Lower lobe of right lung (tissue), 2 donors: ENCODE results near the gene EFTUD2. TPM values are rescaled to one million over a fixed set of nuclear protein-coding genes. Genes with fewer than 3 reads are reported as not detected.

Source experiments
- ATAC-seq, 2 donors: fragments of 200-7000 bp; cut with Tn5 transposase; one replicate each; pipeline ENCODE4 v1.9.1; 2020 to 2022; ENCODE audit warnings: mild to moderate bottlenecking in 2 of 2, moderate library complexity in 2 of 2
- DNase-seq: peaks from one replicate; pipeline ENCODE4 v3.0.0-alpha.2; 2020
- H3K27ac ChIP-seq: fragments of 200-600 bp; one replicate; pipeline ENCODE4 v1.8.0; 2022
- H3K27me3 ChIP-seq: fragments of 200-600 bp; one replicate; pipeline ENCODE4 v1.8.0; 2022; ENCODE audit warnings: low read depth
- H3K36me3 ChIP-seq: fragments of 200-600 bp; one replicate; pipeline ENCODE4 v1.8.0; 2022; ENCODE audit warnings: mild to moderate bottlenecking
- H3K4me1 ChIP-seq: fragments of 200-600 bp; one replicate; pipeline ENCODE4 v1.8.0; 2022
- H3K4me3 ChIP-seq: fragments of 200-600 bp; one replicate; pipeline ENCODE4 v1.8.0; 2022; ENCODE audit warnings: mild to moderate bottlenecking
- H3K9me3 ChIP-seq: fragments of 200-600 bp; one replicate; pipeline ENCODE4 v1.8.0; 2022
- CTCF ChIP-seq: fragments of 200-600 bp; IDR thresholded peaks from one replicate; pipeline ENCODE4 v1.8.0; 2022; ENCODE audit warnings: antibody characterized with exemption, mild to moderate bottlenecking
- intact Hi-C: fragments of 100-400 bp; cut with DNase I; formaldehyde crosslinking; loops from one replicate; pipeline ENCODE4 v1.11.0; 2022
- total RNA-seq: library from RNA; stranded (reverse); fragmentation: NEBNext Ultra II Directional; extraction: Animal tissue kit (Norgen Biotek cat#: 25700); gene quantifications from one replicate; pipeline ENCODE4 v1.2.1, GENCODE V29; 2021
- donor health status: DM: no; HTN: yes; CAD: no; lungs with severe emphysema.

The EFTUD2 gene
- total RNA-seq, 1 donor from 2014 or later = 108 TPM

DNA sequence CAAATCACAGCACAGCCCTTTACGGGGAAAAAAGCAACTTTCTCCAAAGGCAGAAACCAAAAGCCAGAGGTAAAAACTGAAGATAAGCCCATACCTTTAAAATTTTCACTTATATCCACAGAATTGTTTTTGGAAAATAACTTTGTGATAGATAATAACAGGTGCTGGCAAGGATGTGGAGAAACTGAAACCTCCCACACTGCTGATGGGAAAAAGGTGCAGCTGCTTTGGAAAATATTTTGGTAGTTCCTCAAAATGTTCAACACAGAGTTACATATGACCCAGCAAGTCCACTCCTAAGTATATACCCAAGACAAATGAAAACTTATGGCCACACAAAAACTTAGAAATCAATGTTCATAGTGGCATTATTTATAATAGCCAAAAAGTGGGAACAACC lies 12.2 kb downstream of the EFTUD2 start:
- intact Hi-C loops = no loop called here
- no peak overlapping the region for H3K4me3 ChIP-seq
- H3K27me3 ChIP-seq = no peaks in the 10 kb centered on the region
- no peak for TF ChIP-seq CTCF
- DNase-seq (no peak), ATAC-seq (no peak)
- no peak overlapping the region for H3K27ac ChIP-seq
- peaks cover 19% of the 10 kb centered on the region for H3K4me1 ChIP-seq
- H3K36me3 ChIP-seq = peaks cover 69% of the 10 kb centered on the region
- no peaks in the 10 kb centered on the region for H3K9me3 ChIP-seq

DNA sequence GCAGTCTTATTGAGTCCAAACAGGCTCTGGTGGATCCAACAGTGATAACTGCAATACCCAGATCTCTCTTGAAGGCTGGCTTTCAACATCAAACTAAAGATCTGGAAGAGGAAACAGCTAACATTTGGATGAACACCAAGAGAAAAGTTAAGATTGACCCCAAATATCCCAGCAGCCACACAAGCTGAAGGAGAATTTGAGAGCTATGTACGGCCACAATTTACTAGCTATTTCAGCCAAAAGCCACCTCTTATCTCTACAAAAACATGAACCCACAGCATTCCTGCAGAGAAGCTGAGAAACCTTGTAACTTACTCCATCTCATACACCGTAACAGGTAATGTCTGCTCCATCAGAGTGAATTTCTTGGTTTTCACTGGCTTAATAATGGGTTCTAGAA lies 14.3 kb downstream of the EFTUD2 start:
- no peak overlapping the region for H3K27ac ChIP-seq
- H3K27me3 ChIP-seq = no peaks in the 10 kb centered on the region
- H3K4me1 ChIP-seq = peaks cover 19% of the 10 kb centered on the region
- no peak for TF ChIP-seq CTCF
- intact Hi-C loops = no loop called here
- H3K9me3 ChIP-seq = no peaks in the 10 kb centered on the region
- H3K36me3 ChIP-seq = peaks cover 75% of the 10 kb centered on the region
- ATAC-seq (no peak), DNase-seq (no peak)
- H3K4me3 ChIP-seq = no peak overlapping the region

DNA sequence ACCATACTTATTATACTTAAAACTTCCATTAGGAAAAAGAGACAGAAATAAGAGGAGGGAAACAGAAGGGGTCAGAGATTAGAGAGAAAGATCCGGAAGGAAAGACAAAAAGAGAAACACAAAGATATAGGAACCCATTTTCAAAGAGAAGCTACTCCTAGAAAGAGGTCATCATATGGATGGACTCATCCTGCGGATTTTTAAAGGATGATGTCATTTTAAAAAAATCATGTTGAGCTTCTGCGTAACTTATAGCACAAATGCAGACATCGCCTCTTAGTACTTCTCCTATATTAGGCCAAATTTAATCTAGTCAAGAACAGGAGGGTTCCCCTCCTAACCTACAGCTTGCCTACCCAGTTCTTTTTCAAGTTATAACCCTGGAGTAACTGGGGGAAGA lies 18.1 kb downstream of the EFTUD2 start:
- Histone ChIP-seq H3K27ac (no peak overlapping the region), H3K36me3 (peaks cover 98% of the 10 kb centered on the region), H3K27me3 (no peaks in the 10 kb centered on the region), H3K9me3 (no peaks in the 10 kb centered on the region), H3K4me3 (no peak overlapping the region), H3K4me1 (no peaks in the 10 kb centered on the region)
- no peak for ATAC-seq
- no peak for TF ChIP-seq CTCF
- DNase-seq = no peak
- intact Hi-C loops = no loop called here

GRCh38 chr17:44880062-44880461 lies 19.2 kb downstream of the EFTUD2 start:
- intact Hi-C loops = no loop called here
- H3K36me3 ChIP-seq = peaks cover 98% of the 10 kb centered on the region
- no peak for DNase-seq
- no peaks in the 10 kb centered on the region for H3K4me1 ChIP-seq
- no peak for TF ChIP-seq CTCF
- H3K9me3 ChIP-seq = no peaks in the 10 kb centered on the region
- no peak overlapping the region for H3K4me3 ChIP-seq
- ATAC-seq = no peak
- no peaks in the 10 kb centered on the region for H3K27me3 ChIP-seq
- H3K27ac ChIP-seq = no peak overlapping the region

DNA sequence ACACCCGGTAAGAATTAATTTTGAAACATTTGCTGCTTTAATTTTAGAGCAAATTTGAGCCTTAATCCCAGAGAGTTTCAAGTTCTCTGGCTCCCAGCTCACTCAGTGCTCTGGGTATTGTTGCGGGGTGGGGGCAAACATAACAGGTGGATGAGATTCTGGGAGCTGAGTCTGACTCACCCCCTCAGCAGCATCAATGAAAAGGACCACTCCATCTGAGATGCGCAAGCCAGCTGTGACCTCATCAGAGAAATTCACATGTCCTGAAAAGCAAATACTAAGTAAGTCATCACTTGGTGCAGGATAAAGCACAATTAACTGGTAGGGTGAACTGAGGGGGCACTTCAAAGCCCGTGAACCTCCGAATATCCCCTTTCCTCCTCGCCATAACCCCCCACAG lies 19.9 kb downstream of the EFTUD2 start:
- H3K4me3 ChIP-seq = no peak overlapping the region
- intact Hi-C loops = no loop called here
- H3K27ac ChIP-seq = no peak overlapping the region
- H3K36me3 ChIP-seq = peaks cover 98% of the 10 kb centered on the region
- DNase-seq (no peak), ATAC-seq (no peak)
- TF ChIP-seq CTCF = no peak
- no peaks in the 10 kb centered on the region for H3K4me1 ChIP-seq
- H3K9me3 ChIP-seq = no peaks in the 10 kb centered on the region
- no peaks in the 10 kb centered on the region for H3K27me3 ChIP-seq

DNA sequence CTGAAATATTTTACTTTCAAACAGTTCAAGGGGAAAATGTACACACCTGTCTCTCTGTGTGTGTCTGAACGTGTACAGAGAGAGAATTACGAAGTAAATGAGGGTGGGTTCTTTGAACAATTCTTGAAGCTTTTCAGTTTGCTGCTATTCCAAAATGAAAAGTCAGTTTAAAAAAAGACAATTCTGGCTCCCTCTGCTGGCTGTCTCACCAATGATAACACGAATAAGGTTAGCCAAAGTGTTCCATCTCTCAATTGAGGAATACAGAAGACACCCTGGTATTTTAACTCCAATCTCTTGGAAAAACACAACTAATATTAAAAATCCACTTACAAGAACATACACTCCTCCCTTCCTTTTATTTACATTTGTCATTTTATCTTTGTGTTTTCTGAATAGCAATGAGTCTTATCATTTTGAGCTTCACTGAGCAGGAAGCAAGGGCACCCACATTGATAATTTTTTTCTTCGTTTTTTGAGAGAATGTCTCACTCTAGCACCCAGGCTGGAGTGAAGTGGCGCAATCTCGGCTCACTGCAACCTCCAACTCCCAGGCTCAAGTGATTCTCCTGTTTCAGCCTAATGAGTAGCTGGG lies 20.5 kb downstream of the EFTUD2 start:
- Histone ChIP-seq H3K27ac (no peak overlapping the region), H3K9me3 (no peaks in the 10 kb centered on the region), H3K36me3 (peaks cover 98% of the 10 kb centered on the region), H3K27me3 (no peaks in the 10 kb centered on the region), H3K4me3 (no peak overlapping the region), H3K4me1 (no peaks in the 10 kb centered on the region)
- ATAC-seq (no peak), DNase-seq (no peak)
- TF ChIP-seq CTCF = peak; percentile 54
- intact Hi-C loops = no loop called here
